Panc1 (cell line): ENCODE measurements around the gene UBE2G2.

Source experiments
- CTCF ChIP-seq: fragments of 450-650 bp; IDR thresholded peaks from 2 replicates; pipeline ENCODE4 v1.5.1; 2017; ENCODE audit warnings: mild to moderate bottlenecking
- POLR2AphosphoS5 ChIP-seq: IDR thresholded peaks from 2 replicates; pipeline ENCODE4 v1.6.1; 2012; ENCODE audit warnings: mild to moderate bottlenecking, low read depth, low read length, moderate library complexity
- REST ChIP-seq, 2 experiments: IDR thresholded peaks; 2 replicates each; pipeline ENCODE4 v1.6.1; 2011 to 2012; ENCODE audit warnings: low read depth in 2 of 2, control low read depth in 1 of 2, low read length in 1 of 2, mild to moderate bottlenecking in 1 of 2, moderate library complexity in 1 of 2; ENCODE audit not compliant: insufficient read depth in 1 of 2
- TCF7L2 ChIP-seq: IDR thresholded peaks from 2 replicates; pipeline ENCODE4 v1.6.1; 2011; ENCODE audit warnings: mild to moderate bottlenecking, low read depth, low read length, inconsistent platforms

- TF ChIP-seq POLR2AphosphoS5, result no peak
- peak; percentile 51 for TF ChIP-seq CTCF
- TF ChIP-seq REST (IDR thresholded peaks at IDR 0.05; ENCODE audit: insufficient read depth in 1 of 2, low read depth in 2 of 2, low read length in 1 of 2), result no peak
- no peak for TF ChIP-seq TCF7L2
These were observed 7.8 kb downstream of the UBE2G2 start for GRCh38 chr21:44793592-44794374.
